Measurements from ENCODE around the gene IFITM5. TPM values are rescaled to one million over a fixed set of nuclear protein-coding genes. Genes with fewer than 3 reads are reported as not detected.

Gene IFITM5
- total and polyA plus RNA-seq, 9 of the 15 experiments (the other 6 are each of a cell fraction or from before 2014, with no cell fraction given) = 0.19 TPM; not detected in 8

DNA sequence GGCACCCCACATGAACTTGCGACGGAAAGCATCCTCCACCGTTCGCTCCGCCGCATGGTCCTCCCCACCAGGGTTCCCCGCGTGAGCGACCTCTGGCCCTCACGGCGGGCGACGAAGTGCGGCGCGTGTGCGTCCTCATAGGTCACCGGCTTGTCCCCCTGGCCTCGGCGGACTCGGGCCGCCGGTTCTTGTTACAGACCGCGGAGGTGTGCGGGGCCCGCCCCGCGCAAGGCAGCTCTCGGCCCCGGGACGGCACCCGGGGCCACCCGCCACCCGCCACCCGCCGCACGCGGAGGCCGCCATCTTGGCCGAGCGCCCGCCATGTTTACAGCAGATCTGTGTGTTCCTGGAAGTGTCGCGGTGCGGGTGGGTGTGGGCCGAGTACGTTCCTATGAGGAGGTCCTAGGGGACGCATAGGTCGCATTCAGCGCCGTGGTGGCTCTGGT, 4.8 kb upstream of the IFITM5 start:
- intact Hi-C loops (cut with micrococcal nuclease) (loop anchor here (2.0 kb wide), 1 partner anchor 51 kb away; no protein-coding TSS in a partner anchor), in situ Hi-C loops (cut with MboI) (no loop called here)
- peaks cover 11 to 45% of the 10 kb centered on the region in 2 experiments for H3K4me1 ChIP-seq (replicated peaks in 1 of 2; ENCODE audit: control insufficient read depth in 2 of 2, insufficient read depth in 2 of 2, low read length in 2 of 2)
- TF ChIP-seq ZNF239 (CRISPR knock-in tag; IDR thresholded peaks at IDR 0.05) (no peak), ZBTB33 (CRISPR knock-in tag; IDR thresholded peaks at IDR 0.05) (peak; percentile 89), DMBX1 (CRISPR knock-in tag; IDR thresholded peaks at IDR 0.05; ENCODE audit: borderline replicate concordance) (no peak)
- peaks cover 10% of the 10 kb centered on the region for H3K79me2 ChIP-seq (ENCODE audit: control insufficient read depth, insufficient read depth, low read length)
- FAIRE-seq (no peak), ATAC-seq (no peak), DNase-seq (ENCODE audit: extremely low read depth in 1 of 4, low spot score in 3 of 4) (no peak)
- H2AFZ ChIP-seq (ENCODE audit: low read depth, low read length) = no peak overlapping the region
- 96% methylated on average over 28 of the region's 52 CpGs for WGBS (ENCODE audit: insufficient coverage, low coverage, missing lambda C conversion rate)
- no peaks in the 10 kb centered on the region for H3K9me1 ChIP-seq (ENCODE audit: control insufficient read depth, insufficient read depth, low read length)
- H3K36me3 ChIP-seq (ENCODE audit: control insufficient read depth, insufficient read depth, low read length) = no peaks in the 10 kb centered on the region
- POLR2A ChIA-PET = interaction anchor here (1.2 kb wide), 1 partner anchor 8 kb away, joined by 3 read pairs; no protein-coding TSS in a partner anchor
- H3K4me2 ChIP-seq (ENCODE audit: insufficient read depth, low read length) = no peak overlapping the region
- H3K9ac ChIP-seq (ENCODE audit: insufficient read depth in 1 of 2, low read depth in 2 of 2, low read length in 2 of 2) = no peak overlapping the region
- H3K4me3 ChIP-seq = no peak overlapping the region
- CTCF ChIA-PET (ENCODE audit: low intra/inter-chr PET ratio) = interaction anchor here (0.9 kb wide), 1 partner anchor 52 kb away, joined by 3 read pairs; no protein-coding TSS in a partner anchor
- no peaks in the 10 kb centered on the region for H3K27me3 ChIP-seq (ENCODE audit: control insufficient read depth in 2 of 2, insufficient read depth in 2 of 2, low read length in 2 of 2)
- BruUV-seq (replicated peaks) = no TSS peak
- H3K27ac ChIP-seq (ENCODE audit: extremely low read depth, low read depth, low read length) = no peak overlapping the region
- H4K20me1 ChIP-seq (replicated peaks; ENCODE audit: control insufficient read depth, insufficient read depth, low read length) = no peaks in the 10 kb centered on the region
- H3K9me3 ChIP-seq (replicated peaks; ENCODE audit: control insufficient read depth, insufficient read depth, low read depth, low read length) = no peaks in the 10 kb centered on the region; the same call in 1 of the 2 replicates

GRCh38 chr11:303363-303762, 4.0 kb upstream of the IFITM5 start:
- H2AFZ ChIP-seq (ENCODE audit: low read depth, low read length) = no peak overlapping the region
- in situ Hi-C loops (cut with MboI) (no loop called here), intact Hi-C loops (cut with micrococcal nuclease) (no loop called here)
- no peaks in the 10 kb centered on the region for H4K20me1 ChIP-seq (replicated peaks; ENCODE audit: control insufficient read depth, insufficient read depth, low read length)
- no peak overlapping the region for H3K4me2 ChIP-seq (ENCODE audit: insufficient read depth, low read length)
- ChIA-PET CTCF (ENCODE audit: low intra/inter-chr PET ratio) (no interaction called here), POLR2A (no interaction called here)
- no TSS peak for BruUV-seq (replicated peaks)
- H3K9ac ChIP-seq (ENCODE audit: insufficient read depth in 1 of 2, low read depth in 2 of 2, low read length in 2 of 2) = no peak overlapping the region
- H3K9me1 ChIP-seq (ENCODE audit: control insufficient read depth, insufficient read depth, low read length) = no peaks in the 10 kb centered on the region
- FAIRE-seq = no peak
- ATAC-seq = no peak
- 77% methylated on average over 7 of the region's 12 CpGs for WGBS (ENCODE audit: insufficient coverage, low coverage, missing lambda C conversion rate)
- H3K36me3 ChIP-seq (ENCODE audit: control insufficient read depth, insufficient read depth, low read length) = no peaks in the 10 kb centered on the region
- H3K4me1 ChIP-seq (replicated peaks in 1 of 2; ENCODE audit: control insufficient read depth in 2 of 2, insufficient read depth in 2 of 2, low read length in 2 of 2) = peaks cover 14 to 49% of the 10 kb centered on the region in 2 experiments
- no peaks in the 10 kb centered on the region for H3K27me3 ChIP-seq (ENCODE audit: control insufficient read depth in 2 of 2, insufficient read depth in 2 of 2, low read length in 2 of 2)
- peaks cover 4% of the 10 kb centered on the region; the same call in 1 of the 3 replicates for H3K79me2 ChIP-seq (ENCODE audit: control insufficient read depth, insufficient read depth, low read length)
- no peak overlapping the region for H3K27ac ChIP-seq (ENCODE audit: extremely low read depth, low read depth, low read length)
- no peak overlapping the region for H3K4me3 ChIP-seq
- no peaks in the 10 kb centered on the region; the same call in 1 of the 2 replicates for H3K9me3 ChIP-seq (replicated peaks; ENCODE audit: control insufficient read depth, insufficient read depth, low read depth, low read length)
- no peak for DNase-seq (ENCODE audit: extremely low read depth in 1 of 4, low spot score in 3 of 4)
- TF ChIP-seq ARNT (IDR thresholded peaks at IDR 0.05) = no peak
- TF ChIP-seq, protein P1, sequence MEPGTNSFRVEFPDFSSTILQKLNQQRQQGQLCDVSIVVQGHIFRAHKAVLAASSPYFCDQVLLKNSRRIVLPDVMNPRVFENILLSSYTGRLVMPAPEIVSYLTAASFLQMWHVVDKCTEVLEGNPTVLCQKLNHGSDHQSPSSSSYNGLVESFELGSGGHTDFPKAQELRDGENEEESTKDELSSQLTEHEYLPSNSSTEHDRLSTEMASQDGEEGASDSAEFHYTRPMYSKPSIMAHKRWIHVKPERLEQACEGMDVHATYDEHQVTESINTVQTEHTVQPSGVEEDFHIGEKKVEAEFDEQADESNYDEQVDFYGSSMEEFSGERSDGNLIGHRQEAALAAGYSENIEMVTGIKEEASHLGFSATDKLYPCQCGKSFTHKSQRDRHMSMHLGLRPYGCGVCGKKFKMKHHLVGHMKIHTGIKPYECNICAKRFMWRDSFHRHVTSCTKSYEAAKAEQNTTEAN (CRISPR knock-in tag; IDR thresholded peaks at IDR 0.05) = no peak
- no peak for TF ChIP-seq PML (IDR thresholded peaks at IDR 0.05; ENCODE audit: low read length)
- no peak for TF ChIP-seq USF1 (CRISPR knock-in tag; IDR thresholded peaks at IDR 0.05)
- no peak for TF ChIP-seq MAFF (IDR thresholded peaks at IDR 0.05; ENCODE audit: low read length)
- no peak for TF ChIP-seq NR3C1 (CRISPR knock-in tag; IDR thresholded peaks at IDR 0.05)
- TF ChIP-seq ILK (tag; IDR thresholded peaks at IDR 0.05; ENCODE audit: borderline replicate concordance, low read depth) = no peak
- TF ChIP-seq, protein P2, sequence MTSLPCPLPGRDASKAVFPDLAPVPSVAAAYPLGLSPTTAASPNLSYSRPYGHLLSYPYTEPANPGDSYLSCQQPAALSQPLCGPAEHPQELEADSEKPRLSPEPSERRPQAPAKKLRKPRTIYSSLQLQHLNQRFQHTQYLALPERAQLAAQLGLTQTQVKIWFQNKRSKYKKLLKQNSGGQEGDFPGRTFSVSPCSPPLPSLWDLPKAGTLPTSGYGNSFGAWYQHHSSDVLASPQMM (CRISPR knock-in tag; IDR thresholded peaks at IDR 0.05) = no peak
- TF ChIP-seq EP300 (IDR thresholded peaks at IDR 0.05; ENCODE audit: low read length) = no peak

Measured in K562 (cell line).